ENCODE results near the gene EFCAB7. TPM values are rescaled to one million over a fixed set of nuclear protein-coding genes. Genes with fewer than 3 reads are reported as not detected.

EFCAB7 gene, protein sequence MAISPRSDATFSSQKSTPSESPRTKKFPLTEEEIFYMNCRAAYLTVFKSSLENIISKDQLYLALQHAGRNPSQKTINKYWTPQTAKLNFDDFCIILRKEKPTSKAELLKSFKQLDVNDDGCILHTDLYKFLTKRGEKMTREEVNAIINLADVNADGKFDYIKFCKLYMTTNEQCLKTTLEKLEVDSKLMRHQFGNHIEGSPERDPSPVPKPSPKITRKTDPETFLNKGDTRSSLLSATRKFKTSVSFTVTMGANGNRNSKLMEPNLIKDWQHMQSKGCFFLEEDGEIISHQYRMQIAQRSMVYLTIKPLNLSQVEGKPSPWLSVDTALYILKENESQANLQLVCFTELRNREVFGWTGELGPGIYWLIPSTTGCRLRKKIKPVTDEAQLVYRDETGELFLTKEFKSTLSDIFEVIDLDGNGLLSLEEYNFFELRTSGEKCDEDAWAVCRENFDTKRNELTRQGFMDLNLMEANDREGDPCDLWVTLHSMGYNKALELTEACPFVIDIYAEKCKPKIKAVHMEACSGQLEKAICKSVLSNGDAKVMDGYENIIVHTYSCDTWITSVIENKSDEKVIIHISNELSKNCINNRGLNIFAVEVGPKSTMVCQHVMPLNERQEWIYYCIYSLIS
- total RNA-seq (1 to 10 TPM; 2.0 to 4.5 (median 3.2) TPM), polyA plus RNA-seq (1 to 10 TPM; 3.6 TPM)

- FAIRE-seq = no peak
- ATAC-seq = peak; percentile 93 to 97 (median 96)
- Histone ChIP-seq H3K27ac (peak within 1 kb of the TSS; percentile 71 to 94 (median 92)), H3K27me3 (no peaks in the 10 kb centered on the region), H3K4me3 (peak within 1 kb of the TSS; percentile 46 to 70 (median 46)), H3K9me3 (no peaks in the 10 kb centered on the region), H3K36me3 (no peaks in the 10 kb centered on the region), H3K4me1 (peaks cover 0 to 15% (median 7%) of the 10 kb centered on the region in 3 donors)
- peak; percentile 72 to 89 (median 85) for DNase-seq
- WGBS, 2 donors = 0% methylated on average over 50 of the region's 50 CpGs
- no peak for TF ChIP-seq CTCF (IDR thresholded peaks at IDR 0.05)
- intact Hi-C loops (cut with DNase I) = no loop called here
Observed at GRCh38 chr1:63522891-63523728, at the start of gene EFCAB7, which contains the start of gene ITGB3BP. Gene EFCAB7, plus strand, starts transcription at chr1:63523525. Its CDS starts 2,048 bp downstream, at chr1:63525573. Gene ITGB3BP, minus strand, starts transcription at chr1:63523225. Its CDS starts 92 bp downstream, at chr1:63523133.

- Histone ChIP-seq H3K27me3 (no peaks in the 10 kb centered on the region), H3K27ac (no peak overlapping the region), H3K4me1 (peaks cover 0 to 4% (median 0%) of the 10 kb centered on the region in 3 donors), H3K36me3 (no peaks in the 10 kb centered on the region), H3K9me3 (no peaks in the 10 kb centered on the region), H3K4me3 (no peak overlapping the region)
- intact Hi-C loops (cut with DNase I) = no loop called here
- WGBS, 2 donors = 84 to 98% methylated on average over 7 of the region's 7 CpGs
- no peak for TF ChIP-seq CTCF (IDR thresholded peaks at IDR 0.05)
- no peak for FAIRE-seq
- no peak for ATAC-seq
- DNase-seq = no peak
Observed at GRCh38 chr1:63475761-63476160, 47.6 kb upstream of the EFCAB7 start.

- DNase-seq (no peak), FAIRE-seq (peak; percentile 5), ATAC-seq (no peak)
- 17 to 25% methylated on average over 1 of the region's 1 CpG for WGBS, 2 donors
- Histone ChIP-seq H3K27me3 (no peaks in the 10 kb centered on the region), H3K4me3 (no peak overlapping the region), H3K36me3 (no peaks in the 10 kb centered on the region), H3K9me3 (no peaks in the 10 kb centered on the region), H3K27ac (no peak overlapping the region), H3K4me1 (peaks cover 0 to 4% (median 0%) of the 10 kb centered on the region in 3 donors)
- intact Hi-C loops (cut with DNase I) = no loop called here
- no peak for TF ChIP-seq CTCF (IDR thresholded peaks at IDR 0.05)
Observed at GRCh38 chr1:63480057-63480456, 43.3 kb upstream of the EFCAB7 start.

DNA sequence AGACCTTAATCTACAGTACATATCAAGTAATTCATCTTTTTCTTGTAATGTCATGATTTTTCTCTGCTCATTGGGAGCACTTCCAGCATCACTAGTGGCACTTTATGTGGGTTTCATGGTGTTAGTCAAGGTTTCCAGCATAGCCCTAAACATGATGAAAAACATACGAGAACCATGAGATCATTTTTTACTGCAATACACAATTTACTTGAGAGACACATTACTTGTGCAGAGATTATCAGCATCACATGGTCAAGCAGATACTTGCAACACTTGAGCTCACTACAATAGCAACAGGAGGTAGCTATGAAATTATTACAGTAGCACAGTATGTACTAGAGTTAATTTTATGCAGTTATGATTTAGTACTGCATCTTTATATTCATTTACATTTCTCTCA lies 36.7 kb upstream of the EFCAB7 start:
- H3K36me3 ChIP-seq = no peaks in the 10 kb centered on the region
- H3K9me3 ChIP-seq = no peaks in the 10 kb centered on the region
- H3K27me3 ChIP-seq = no peaks in the 10 kb centered on the region
- 95 to 96% methylated on average over 1 of the region's 1 CpG for WGBS, 2 donors
- TF ChIP-seq CTCF (IDR thresholded peaks at IDR 0.05) = no peak
- H3K4me3 ChIP-seq = no peak overlapping the region
- intact Hi-C loops (cut with DNase I) = no loop called here
- no peaks in the 10 kb centered on the region for H3K4me1 ChIP-seq
- ATAC-seq (no peak), DNase-seq (no peak), FAIRE-seq (no peak)
- H3K27ac ChIP-seq = no peak overlapping the region

Data from pancreas (tissue), 10 donors.